ENCODE measurements around the gene PIGK.

Gene PIGK

GRCh38 chr1:77040826-77041225 lies 178.4 kb downstream of the PIGK start:
- no peak overlapping the region for H2AFZ ChIP-seq (ENCODE audit: low read depth, low read length)

GRCh38 chr1:77039739-77040138 lies 179.5 kb downstream of the PIGK start:
- no peaks in the 10 kb centered on the region for H3K9me3 ChIP-seq (ENCODE audit: insufficient read depth, low read length, severe bottlenecking)
- DNase-seq (no peak), ATAC-seq (ENCODE audit: insufficient read depth, low read depth) (no peak)
- no peak overlapping the region for H3K4me2 ChIP-seq (ENCODE audit: insufficient read depth, low read length)
- H3K79me2 ChIP-seq (ENCODE audit: insufficient read depth, low read length), result no peaks in the 10 kb centered on the region
- no peaks in the 10 kb centered on the region for H3K4me1 ChIP-seq (ENCODE audit: insufficient read depth, low read length)
- no peak for TF ChIP-seq CTCF (IDR thresholded peaks at IDR 0.05; ENCODE audit: borderline replicate concordance, extremely low read depth, low read length, poor library complexity, severe bottlenecking)
- no peak for TF ChIP-seq EZH2 (IDR thresholded peaks at IDR 0.05; ENCODE audit: borderline replicate concordance, low read depth, low read length, severe bottlenecking)
- H3K9ac ChIP-seq (ENCODE audit: low read depth, low read length), result no peak overlapping the region
- H3K27me3 ChIP-seq (ENCODE audit: insufficient read depth, low read length, poor library complexity), result no peaks in the 10 kb centered on the region
- H3K27ac ChIP-seq (ENCODE audit: low read length), result no peak overlapping the region
- no peaks in the 10 kb centered on the region for H3K36me3 ChIP-seq (ENCODE audit: insufficient read depth, low read length)
- no peaks in the 10 kb centered on the region for H4K20me1 ChIP-seq (ENCODE audit: insufficient read depth, low read length)
- H2AFZ ChIP-seq (ENCODE audit: low read depth, low read length), result no peak overlapping the region
- no peak overlapping the region for H3K4me3 ChIP-seq (ENCODE audit: low read depth in 1 of 2, low read length in 2 of 2)

More at GRCh38 chr1:77040826-77041225, 178.4 kb downstream of the PIGK start:
- Histone ChIP-seq H3K9me3 (ENCODE audit: insufficient read depth, low read length, severe bottlenecking) (no peaks in the 10 kb centered on the region), H4K20me1 (ENCODE audit: insufficient read depth, low read length) (no peaks in the 10 kb centered on the region), H3K9ac (ENCODE audit: low read depth, low read length) (no peak overlapping the region), H3K4me2 (ENCODE audit: insufficient read depth, low read length) (no peak overlapping the region), H3K27me3 (ENCODE audit: insufficient read depth, low read length, poor library complexity) (no peaks in the 10 kb centered on the region), H3K27ac (ENCODE audit: low read length) (no peak overlapping the region), H3K36me3 (ENCODE audit: insufficient read depth, low read length) (no peaks in the 10 kb centered on the region), H3K4me3 (ENCODE audit: low read depth in 1 of 2, low read length in 2 of 2) (no peak overlapping the region), H3K4me1 (ENCODE audit: insufficient read depth, low read length) (no peaks in the 10 kb centered on the region), H3K79me2 (ENCODE audit: insufficient read depth, low read length) (no peaks in the 10 kb centered on the region)
- DNase-seq (no peak), ATAC-seq (ENCODE audit: insufficient read depth, low read depth) (no peak)
- TF ChIP-seq CTCF (IDR thresholded peaks at IDR 0.05; ENCODE audit: borderline replicate concordance, extremely low read depth, low read length, poor library complexity, severe bottlenecking) (no peak), EZH2 (IDR thresholded peaks at IDR 0.05; ENCODE audit: borderline replicate concordance, low read depth, low read length, severe bottlenecking) (no peak)

- Histone ChIP-seq H3K36me3 (ENCODE audit: insufficient read depth, low read length) (no peaks in the 10 kb centered on the region), H3K9ac (ENCODE audit: low read depth, low read length) (no peak overlapping the region), H3K27me3 (ENCODE audit: insufficient read depth, low read length, poor library complexity) (no peaks in the 10 kb centered on the region), H4K20me1 (ENCODE audit: insufficient read depth, low read length) (no peaks in the 10 kb centered on the region), H3K79me2 (ENCODE audit: insufficient read depth, low read length) (no peaks in the 10 kb centered on the region), H3K27ac (ENCODE audit: low read length) (no peak overlapping the region), H3K4me1 (ENCODE audit: insufficient read depth, low read length) (no peaks in the 10 kb centered on the region), H3K9me3 (ENCODE audit: insufficient read depth, low read length, severe bottlenecking) (no peaks in the 10 kb centered on the region), H3K4me2 (ENCODE audit: insufficient read depth, low read length) (no peak overlapping the region), H3K4me3 (ENCODE audit: low read depth in 1 of 2, low read length in 2 of 2) (no peak overlapping the region), H2AFZ (ENCODE audit: low read depth, low read length) (no peak overlapping the region)
- DNase-seq (no peak), ATAC-seq (ENCODE audit: insufficient read depth, low read depth) (no peak)
- TF ChIP-seq EZH2 (IDR thresholded peaks at IDR 0.05; ENCODE audit: borderline replicate concordance, low read depth, low read length, severe bottlenecking) (no peak), CTCF (IDR thresholded peaks at IDR 0.05; ENCODE audit: borderline replicate concordance, extremely low read depth, low read length, poor library complexity, severe bottlenecking) (no peak)
These were observed 180.1 kb downstream of the PIGK start for GRCh38 chr1:77039111-77039510.
